Measurements from ENCODE around the gene NMNAT2.
"Not testable (repeated sequence)": the region's sequence is repeated elsewhere in the genome, so short reads cannot be mapped to it uniquely, and the experiment has no call there.

The NMNAT2 gene

DNA sequence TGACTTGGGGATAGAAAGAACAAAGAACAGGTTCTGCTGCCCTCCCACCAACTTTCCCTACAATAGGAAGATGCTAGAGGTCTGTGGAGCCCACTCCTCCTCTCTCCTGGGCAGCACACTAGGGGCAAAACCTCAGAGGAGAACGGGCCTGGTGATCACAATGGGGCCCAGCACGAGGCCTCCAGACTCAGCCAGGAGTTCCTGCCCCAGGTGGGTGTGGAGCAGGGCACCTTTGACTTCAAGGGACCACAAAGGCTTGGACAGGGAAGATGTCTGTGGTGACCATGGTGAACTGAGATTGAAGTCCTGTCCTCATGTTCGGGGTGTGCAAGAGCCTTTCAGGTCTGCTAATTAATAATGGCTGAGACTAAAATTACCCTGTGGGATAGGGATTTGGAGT is 143.3 kb downstream of the NMNAT2 start:
- Histone ChIP-seq H3K9me3 (ENCODE audit: control insufficient read depth, insufficient read depth, low read length) (no peaks in the 10 kb centered on the region), H3K4me1 (ENCODE audit: insufficient read depth, low read length) (peaks cover 28% of the 10 kb centered on the region), H3K9ac (ENCODE audit: low read depth, low read length) (no peak overlapping the region), H3K36me3 (ENCODE audit: insufficient read depth, low read length) (no peaks in the 10 kb centered on the region)

DNA sequence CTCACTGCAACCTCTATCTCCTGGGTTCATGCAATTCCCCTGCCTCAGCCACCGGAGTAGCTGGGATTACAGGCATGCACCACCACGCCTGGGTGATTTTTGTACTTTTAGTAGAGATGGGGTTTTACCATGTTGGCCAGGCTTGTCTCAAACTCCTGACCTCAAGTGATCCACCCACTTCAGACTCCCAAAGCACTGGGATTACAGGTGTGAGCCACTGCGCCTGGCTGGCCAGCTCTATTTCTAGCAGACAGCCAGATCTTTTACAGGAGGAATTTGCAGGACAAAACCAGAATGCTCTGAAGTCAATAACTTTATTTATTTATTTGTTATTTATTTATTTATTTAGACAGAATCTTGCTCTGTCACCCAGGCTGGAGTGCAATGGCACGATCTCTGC is 144.2 kb downstream of the NMNAT2 start:
- not testable (repeated sequence) for H3K36me3 ChIP-seq (ENCODE audit: insufficient read depth, low read length); H3K9me3 ChIP-seq (ENCODE audit: control insufficient read depth, insufficient read depth, low read length); H3K9ac ChIP-seq (ENCODE audit: low read depth, low read length)
- H3K4me1 ChIP-seq (ENCODE audit: insufficient read depth, low read length) = peaks cover 20% of the 10 kb centered on the region

DNA sequence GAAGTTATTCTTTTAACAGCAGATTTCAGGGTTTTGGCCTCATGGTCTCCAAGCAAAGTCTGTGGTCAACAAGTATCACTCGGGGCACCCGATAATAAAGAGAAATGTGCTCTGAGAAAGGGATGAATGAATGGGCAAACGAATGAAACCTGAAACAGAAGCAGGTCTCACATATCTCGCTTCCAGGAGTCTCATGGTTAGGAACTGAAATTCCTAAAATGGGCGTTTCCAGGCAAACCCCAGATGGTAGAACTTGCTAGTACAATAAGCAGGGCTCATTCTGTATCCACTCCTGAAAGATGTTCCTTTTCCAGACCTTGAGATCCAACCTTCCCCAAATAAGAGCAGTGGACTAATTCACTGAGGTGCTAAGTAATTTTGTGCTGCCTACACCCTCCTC is 144.9 kb downstream of the NMNAT2 start:
- Histone ChIP-seq H3K4me1 (ENCODE audit: insufficient read depth, low read length) (peaks cover 13% of the 10 kb centered on the region), H3K36me3 (ENCODE audit: insufficient read depth, low read length) (no peaks in the 10 kb centered on the region), H3K9ac (ENCODE audit: low read depth, low read length) (no peak overlapping the region), H3K9me3 (ENCODE audit: control insufficient read depth, insufficient read depth, low read length) (no peaks in the 10 kb centered on the region)

DNA sequence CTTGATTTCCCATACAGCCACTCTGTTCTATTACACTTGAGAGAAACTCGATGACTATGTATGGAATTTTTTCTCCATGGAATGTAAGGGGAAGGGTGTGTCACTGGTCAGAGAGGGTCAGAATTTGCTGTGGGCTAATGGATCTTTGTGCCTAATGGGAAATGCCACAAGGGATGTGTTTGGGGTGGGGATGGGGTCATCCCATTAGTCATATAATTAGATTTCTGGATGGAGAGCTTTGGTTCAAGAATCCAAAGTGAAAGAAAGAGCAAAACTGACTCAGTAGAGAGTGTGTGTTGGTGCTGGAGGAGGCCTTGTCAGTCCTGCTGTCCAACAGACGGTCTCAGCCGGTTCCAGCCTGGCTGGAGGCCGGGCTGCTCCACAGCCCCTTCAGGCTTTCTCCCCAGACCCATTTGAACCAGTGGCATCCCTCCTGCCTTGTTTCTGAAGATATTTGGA is 145.8 kb downstream of the NMNAT2 start:
- peaks cover 5% of the 10 kb centered on the region; the same call in 1 of the 2 replicates for H3K4me1 ChIP-seq (ENCODE audit: insufficient read depth, low read length)
- H3K9me3 ChIP-seq (ENCODE audit: control insufficient read depth, insufficient read depth, low read length) = no peaks in the 10 kb centered on the region
- no peak overlapping the region for H3K9ac ChIP-seq (ENCODE audit: low read depth, low read length)
- H3K36me3 ChIP-seq (ENCODE audit: insufficient read depth, low read length) = no peaks in the 10 kb centered on the region

DNA sequence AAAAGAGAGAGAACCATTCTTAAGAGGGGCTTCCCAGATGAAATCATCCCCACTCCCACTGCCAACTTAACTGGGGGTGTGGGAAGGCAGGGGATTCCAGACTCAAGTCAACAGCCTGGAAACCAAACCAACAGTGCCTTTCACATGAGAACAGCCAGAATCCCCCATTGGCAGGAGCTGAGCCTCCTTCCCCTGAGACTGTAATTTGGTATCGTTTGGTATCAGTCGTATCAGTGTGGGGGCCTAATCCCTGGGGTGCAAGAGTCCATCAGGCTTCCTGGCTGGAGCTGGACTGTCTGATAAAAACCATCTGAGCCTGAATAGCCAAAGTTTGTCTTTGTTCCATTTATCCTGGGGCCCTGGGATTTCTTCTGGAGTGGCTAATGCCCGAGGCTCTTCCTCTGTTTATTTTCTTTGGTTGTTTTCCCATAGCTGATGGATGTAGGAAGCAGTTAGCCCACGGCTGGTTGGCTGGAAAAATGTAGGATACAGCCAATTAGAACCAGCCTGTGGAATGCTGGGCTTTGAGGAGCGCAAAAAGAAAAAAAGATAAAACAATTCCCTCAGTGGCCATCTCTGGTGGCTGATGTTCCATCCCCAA is 147.5 kb downstream of the NMNAT2 start:
- Histone ChIP-seq H3K36me3 (ENCODE audit: insufficient read depth, low read length) (no peaks in the 10 kb centered on the region), H3K9me3 (ENCODE audit: control insufficient read depth, insufficient read depth, low read length) (no peaks in the 10 kb centered on the region), H3K9ac (ENCODE audit: low read depth, low read length) (no peak overlapping the region), H3K4me1 (ENCODE audit: insufficient read depth, low read length) (no peaks in the 10 kb centered on the region)

DNA sequence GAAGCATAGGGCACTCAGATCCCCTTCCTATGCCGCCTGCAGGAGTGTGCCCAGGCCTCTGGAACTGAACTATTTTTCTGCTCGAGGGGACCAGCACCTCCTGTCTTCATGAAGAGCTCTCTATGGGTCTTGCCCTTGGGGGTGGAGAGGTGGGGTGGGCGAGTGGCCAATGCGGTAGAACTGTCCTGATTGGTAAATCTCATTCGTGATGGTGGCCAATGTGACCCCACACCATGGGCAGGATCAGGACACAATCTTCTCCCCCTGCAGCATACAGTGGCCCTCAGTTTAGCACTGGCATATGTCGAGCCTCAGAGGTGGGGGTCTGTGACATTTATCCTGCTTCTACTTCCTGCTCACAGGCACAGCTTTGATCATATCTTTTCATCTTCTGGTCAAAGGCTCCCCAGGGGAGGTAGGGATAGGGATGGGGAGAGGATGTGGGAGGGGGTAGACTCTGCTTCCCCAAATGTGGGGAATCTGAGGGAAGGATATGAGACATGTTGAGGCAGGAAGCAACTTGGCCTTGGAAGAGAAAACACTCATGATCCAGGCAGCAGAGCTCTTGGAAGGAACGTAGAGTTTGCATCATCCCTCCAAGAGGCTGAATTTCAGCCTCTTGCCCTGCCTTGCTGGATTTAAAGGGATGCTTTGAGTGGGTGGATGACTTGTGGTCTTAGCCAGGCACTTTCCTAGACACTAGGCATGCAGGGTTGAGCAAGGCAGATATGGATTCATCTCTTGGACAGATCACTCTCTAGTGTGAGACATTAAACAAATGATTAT is 150.3 kb downstream of the NMNAT2 start:
- Histone ChIP-seq H3K36me3 (ENCODE audit: insufficient read depth, low read length) (no peaks in the 10 kb centered on the region), H3K4me1 (ENCODE audit: insufficient read depth, low read length) (no peaks in the 10 kb centered on the region), H3K9me3 (ENCODE audit: control insufficient read depth, insufficient read depth, low read length) (no peaks in the 10 kb centered on the region), H3K9ac (ENCODE audit: low read depth, low read length) (no peak overlapping the region)

DNA sequence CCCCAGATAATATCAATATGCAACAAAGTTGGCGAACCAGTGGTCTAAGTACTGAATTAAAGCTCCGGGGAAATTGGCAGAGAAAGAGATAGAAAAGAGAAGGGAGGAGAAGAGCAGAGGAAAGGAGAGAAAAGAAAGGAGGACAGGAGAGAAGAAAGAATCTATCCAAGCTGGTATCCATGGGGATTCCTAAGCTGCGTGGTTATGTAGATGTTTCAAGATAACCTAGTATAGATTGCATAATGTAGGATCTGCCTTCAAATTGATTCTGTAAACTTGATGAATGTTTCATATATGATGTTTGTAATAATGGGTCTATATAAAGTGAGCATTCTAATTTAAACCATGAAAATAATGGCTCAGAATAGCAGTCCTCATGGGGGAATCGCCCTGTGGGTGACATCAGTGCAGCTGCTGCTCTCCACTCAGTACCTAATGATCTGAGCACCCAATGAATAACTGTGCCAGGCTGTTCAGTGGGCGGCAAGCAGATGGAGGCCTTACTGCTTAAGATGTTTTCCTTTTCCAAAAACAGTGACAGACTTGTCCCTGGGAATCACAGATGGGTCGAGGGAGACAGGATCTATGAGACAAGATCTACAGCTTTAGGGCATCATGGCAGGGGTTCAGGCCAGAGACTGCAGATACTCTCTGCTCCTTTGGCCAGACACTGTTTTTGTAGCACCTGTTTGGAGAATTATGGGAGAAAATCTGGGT is 154.1 kb downstream of the NMNAT2 start:
- Histone ChIP-seq H3K4me1 (ENCODE audit: insufficient read depth, low read length) (0 out of 2 replicates have a peak, but pooled peaks cover 2% of the 10 kb centered on the region), H3K9me3 (ENCODE audit: control insufficient read depth, insufficient read depth, low read length) (no peaks in the 10 kb centered on the region), H3K9ac (ENCODE audit: low read depth, low read length) (no peak overlapping the region), H3K36me3 (ENCODE audit: insufficient read depth, low read length) (no peaks in the 10 kb centered on the region)

DNA sequence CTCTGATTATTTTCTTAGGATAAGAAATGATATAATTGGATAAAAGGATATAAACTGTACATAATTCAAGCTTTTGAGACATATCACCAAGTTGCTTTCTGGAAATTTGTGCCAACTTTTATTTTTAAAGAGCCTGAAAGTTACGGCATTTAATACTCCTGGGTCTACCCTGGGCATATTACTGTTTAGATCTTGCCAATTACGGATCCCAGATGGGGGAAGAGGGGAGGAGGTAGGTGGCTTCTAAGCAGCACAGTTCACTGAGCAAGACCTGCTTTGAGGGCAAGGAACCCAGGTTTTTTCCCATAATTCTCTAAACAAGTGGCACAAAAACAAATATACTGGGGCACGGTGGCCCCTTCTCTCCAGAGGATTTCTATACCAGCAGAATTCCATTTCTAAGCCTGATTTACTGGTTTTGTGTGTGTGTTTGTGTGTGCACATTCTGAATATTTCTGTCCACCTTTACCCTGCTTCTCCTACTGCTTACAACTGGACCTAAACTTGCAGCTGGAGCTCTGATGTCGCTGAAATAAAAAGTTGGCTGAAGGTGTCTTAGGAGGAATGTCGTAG is 155.5 kb downstream of the NMNAT2 start:
- Histone ChIP-seq H3K9me3 (ENCODE audit: control insufficient read depth, insufficient read depth, low read length) (no peaks in the 10 kb centered on the region), H3K9ac (ENCODE audit: low read depth, low read length) (no peak overlapping the region), H3K4me1 (ENCODE audit: insufficient read depth, low read length) (0 out of 2 replicates have a peak, but pooled peaks cover 2% of the 10 kb centered on the region), H3K36me3 (ENCODE audit: insufficient read depth, low read length) (no peaks in the 10 kb centered on the region)

DNA sequence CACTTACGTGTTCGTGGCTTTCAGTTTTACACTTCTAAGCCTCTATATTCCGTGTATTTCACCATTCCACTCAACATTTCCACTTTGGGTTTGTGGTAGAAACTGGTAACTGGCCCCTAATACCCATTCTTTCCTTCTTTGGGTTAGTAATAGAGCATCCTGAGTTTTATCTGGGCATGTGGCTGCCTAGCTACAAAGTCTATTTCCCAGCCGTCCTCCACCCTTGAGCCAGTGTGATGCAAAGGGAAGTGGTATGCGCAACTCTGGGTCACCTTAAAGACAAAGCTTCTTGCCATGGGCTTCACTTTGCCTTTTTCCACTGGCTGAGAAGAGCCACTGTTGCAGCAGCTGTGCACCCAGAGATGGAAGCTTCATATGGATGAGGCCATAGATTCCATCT is 158.3 kb downstream of the NMNAT2 start:
- no peak overlapping the region for H3K9ac ChIP-seq (ENCODE audit: low read depth, low read length)
- no peaks in the 10 kb centered on the region for H3K36me3 ChIP-seq (ENCODE audit: insufficient read depth, low read length)
- 0 out of 2 replicates have a peak, but pooled peaks cover 2% of the 10 kb centered on the region for H3K4me1 ChIP-seq (ENCODE audit: insufficient read depth, low read length)
- H3K9me3 ChIP-seq (ENCODE audit: control insufficient read depth, insufficient read depth, low read length) = peaks cover 4% of the 10 kb centered on the region; the same call in 1 of the 2 replicates

DNA sequence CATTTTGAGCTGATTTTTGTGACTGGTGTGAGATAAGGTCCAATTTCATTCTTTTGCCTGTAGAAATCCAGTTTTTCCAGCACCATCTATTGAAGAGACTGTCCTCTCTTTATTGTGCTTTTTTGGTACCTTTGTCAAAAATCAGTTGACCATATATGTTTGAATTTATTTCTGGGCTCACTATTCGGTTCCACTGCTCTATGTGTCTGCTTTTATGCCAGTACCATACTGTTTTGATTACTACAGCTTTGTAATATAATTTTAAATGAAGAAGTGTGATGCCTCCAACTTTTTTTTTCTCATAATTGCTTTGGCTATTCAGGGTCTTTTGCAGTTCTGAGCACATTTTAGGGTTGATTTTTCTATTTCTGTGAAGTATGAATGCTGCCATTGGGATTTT is 163.1 kb downstream of the NMNAT2 start:
- Histone ChIP-seq H3K4me1 (ENCODE audit: insufficient read depth, low read length) (0 out of 2 replicates have a peak, but pooled peaks cover 2% of the 10 kb centered on the region), H3K9ac (ENCODE audit: low read depth, low read length) (no peak overlapping the region), H3K36me3 (ENCODE audit: insufficient read depth, low read length) (no peaks in the 10 kb centered on the region), H3K9me3 (ENCODE audit: control insufficient read depth, insufficient read depth, low read length) (peaks cover 10% of the 10 kb centered on the region)

DNA sequence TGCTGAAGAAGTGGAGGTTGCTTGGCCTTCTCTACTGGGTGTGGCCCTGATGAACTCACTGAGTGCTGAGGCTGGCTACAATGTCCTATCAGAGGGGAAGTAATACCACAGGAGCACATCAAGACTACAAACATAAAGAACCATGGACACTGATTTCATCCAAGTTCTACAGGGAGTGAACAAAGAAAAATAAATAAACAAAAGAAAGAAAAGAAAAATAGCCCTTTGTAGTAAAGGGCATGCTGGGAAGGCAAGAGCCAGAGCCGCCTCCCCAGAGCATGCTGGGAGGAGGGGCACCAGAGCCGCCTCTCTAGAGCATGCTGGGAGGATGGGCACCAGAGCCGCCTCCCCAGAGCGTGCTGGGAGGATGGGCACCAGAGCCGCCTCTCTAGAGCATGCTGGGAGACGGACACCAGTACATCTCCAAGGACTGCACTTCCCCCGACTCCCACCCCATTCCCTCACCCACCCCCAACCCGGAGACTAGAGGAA is 166.2 kb downstream of the NMNAT2 start:
- Histone ChIP-seq H3K9ac (ENCODE audit: low read depth, low read length) (no peak overlapping the region), H3K4me1 (ENCODE audit: insufficient read depth, low read length) (no peaks in the 10 kb centered on the region), H3K36me3 (ENCODE audit: insufficient read depth, low read length) (no peaks in the 10 kb centered on the region), H3K9me3 (ENCODE audit: control insufficient read depth, insufficient read depth, low read length) (peaks cover 10% of the 10 kb centered on the region)

DNA sequence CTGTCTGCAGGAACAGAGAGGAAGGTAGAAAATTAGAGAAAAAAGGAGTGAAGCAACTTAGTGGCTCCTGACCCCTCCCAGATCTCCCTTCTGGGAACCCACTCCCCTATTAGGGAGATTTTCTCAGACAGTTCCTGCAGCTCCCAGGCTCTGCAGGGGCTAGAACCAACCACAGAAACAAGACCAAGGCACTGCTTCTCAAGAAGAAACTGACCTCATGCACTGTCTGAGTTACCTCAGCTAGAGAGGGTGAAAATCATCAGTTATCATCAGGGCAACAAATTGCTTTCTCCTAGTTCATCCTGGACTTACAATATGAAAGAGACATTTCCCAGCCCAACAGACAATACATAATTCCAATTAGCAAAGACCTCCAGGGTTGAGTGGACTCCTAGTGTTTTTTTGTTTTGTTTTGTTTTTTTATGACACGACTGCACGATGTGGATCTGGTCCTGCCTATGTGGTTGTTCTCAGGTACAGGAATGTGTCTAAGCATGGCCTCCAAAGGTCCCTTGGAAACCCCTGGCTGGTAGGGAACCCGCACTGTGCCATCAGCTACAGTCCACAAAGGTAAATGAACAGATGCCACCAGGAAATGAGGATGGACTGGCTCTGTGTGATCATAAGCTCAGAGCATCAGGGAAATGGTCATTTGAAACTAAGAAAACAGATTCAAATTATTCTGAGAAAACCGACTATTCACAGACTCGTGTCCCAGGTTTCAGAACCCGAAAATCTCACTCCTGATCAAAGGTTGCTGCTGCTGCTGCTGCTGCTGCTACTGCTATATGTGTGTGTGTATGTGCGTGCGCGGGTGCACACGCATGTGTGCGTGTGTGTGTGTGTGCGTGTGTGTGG is 166.8 kb downstream of the NMNAT2 start:
- Histone ChIP-seq H3K9me3 (ENCODE audit: control insufficient read depth, insufficient read depth, low read length) (peaks cover 10% of the 10 kb centered on the region), H3K9ac (ENCODE audit: low read depth, low read length) (no peak overlapping the region), H3K36me3 (ENCODE audit: insufficient read depth, low read length) (no peaks in the 10 kb centered on the region), H3K4me1 (ENCODE audit: insufficient read depth, low read length) (no peaks in the 10 kb centered on the region)

DNA sequence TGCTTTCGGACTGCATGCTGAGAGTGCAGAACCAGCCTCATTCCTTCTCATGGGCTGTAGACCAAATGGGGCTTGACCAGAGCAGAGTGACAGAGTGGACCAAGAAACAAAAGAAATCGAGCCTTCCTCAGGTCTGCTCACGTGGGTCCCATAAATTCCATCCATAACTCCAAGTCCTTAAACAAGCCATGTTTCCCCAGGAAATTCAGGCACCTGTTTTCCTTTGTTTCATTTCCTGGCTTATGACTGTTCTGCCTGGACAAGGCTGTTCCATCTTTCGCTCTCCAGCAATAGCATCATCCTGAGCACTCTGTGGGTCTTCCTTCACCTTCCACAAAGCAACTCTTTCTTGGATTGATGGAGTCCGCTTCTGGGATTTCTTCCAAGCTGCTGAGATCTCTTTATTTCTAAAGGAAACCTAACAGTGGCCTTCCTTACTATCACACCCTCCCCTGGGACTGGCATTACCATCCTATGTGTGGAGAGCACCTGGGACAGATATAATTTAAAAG is 168.2 kb downstream of the NMNAT2 start:
- no peaks in the 10 kb centered on the region for H3K4me1 ChIP-seq (ENCODE audit: insufficient read depth, low read length)
- H3K9ac ChIP-seq (ENCODE audit: low read depth, low read length) = no peak overlapping the region
- H3K9me3 ChIP-seq (ENCODE audit: control insufficient read depth, insufficient read depth, low read length) = peaks cover 7% of the 10 kb centered on the region
- H3K36me3 ChIP-seq (ENCODE audit: insufficient read depth, low read length) = no peaks in the 10 kb centered on the region
